ENCODE measurements around the gene IL15RA. TPM values are rescaled to one million over a fixed set of nuclear protein-coding genes. Genes with fewer than 3 reads are reported as not detected.

Gene IL15RA
- total and polyA plus RNA-seq, 4 donors, result 13.2 to 67.7 (median 32.7) TPM

GRCh38 chr10:5927306-5927705 is 50.0 kb downstream of the IL15RA start:
- Histone ChIP-seq H3K27ac (ENCODE audit: low read depth in 1 of 2, low read length in 1 of 2) (no peak overlapping the region), H3K4me3 (no peak overlapping the region), H3K9me3 (ENCODE audit: control insufficient read depth in 4 of 4, insufficient read depth in 3 of 4, low read length in 3 of 4) (peaks cover 0 to 2% (median 0%) of the 10 kb centered on the region in 4 donors), H3K27me3 (ENCODE audit: control insufficient read depth in 3 of 3, insufficient read depth in 3 of 3, low read length in 2 of 3) (no peaks in the 10 kb centered on the region), H3K9ac (ENCODE audit: insufficient read depth in 1 of 2, low read length in 2 of 2) (no peak overlapping the region), H3K36me3 (ENCODE audit: control insufficient read depth in 4 of 4, insufficient read depth in 4 of 4, low read length in 4 of 4) (peaks cover 35 to 54% (median 46%) of the 10 kb centered on the region in 4 donors), H3K4me1 (ENCODE audit: control insufficient read depth in 5 of 5, insufficient read depth in 5 of 5, low read length in 5 of 5) (no peaks in the 10 kb centered on the region)
- ATAC-seq (ENCODE audit: insufficient read depth, low FRiP score) (no peak), DNase-seq (peak in 2 of 3 donors; percentile 62 to 73)
- 89 to 90% methylated on average over 8 of the region's 8 CpGs for WGBS, 2 donors
- no peak for TF ChIP-seq CTCF (IDR thresholded peaks at IDR 0.05; ENCODE audit: control extremely low read depth, extremely low read depth)

- H3K4me1 ChIP-seq (ENCODE audit: control insufficient read depth in 5 of 5, insufficient read depth in 5 of 5, low read length in 5 of 5), result no peaks in the 10 kb centered on the region
- no peak for TF ChIP-seq CTCF (IDR thresholded peaks at IDR 0.05; ENCODE audit: control extremely low read depth, extremely low read depth)
- no peak for DNase-seq
- no peak for ATAC-seq (ENCODE audit: insufficient read depth, low FRiP score)
- 89 to 95% methylated on average over 10 of the region's 10 CpGs for WGBS, 2 donors
- peaks cover 40 to 61% (median 53%) of the 10 kb centered on the region in 4 donors for H3K36me3 ChIP-seq (ENCODE audit: control insufficient read depth in 4 of 4, insufficient read depth in 4 of 4, low read length in 4 of 4)
- H3K27me3 ChIP-seq (ENCODE audit: control insufficient read depth in 3 of 3, insufficient read depth in 3 of 3, low read length in 2 of 3), result no peaks in the 10 kb centered on the region
- peaks cover 0 to 2% (median 0%) of the 10 kb centered on the region in 4 donors for H3K9me3 ChIP-seq (ENCODE audit: control insufficient read depth in 4 of 4, insufficient read depth in 3 of 4, low read length in 3 of 4)
- H3K4me3 ChIP-seq, result no peak overlapping the region
- H3K27ac ChIP-seq (ENCODE audit: low read depth in 1 of 2, low read length in 1 of 2), result no peak overlapping the region
- no peak overlapping the region for H3K9ac ChIP-seq (ENCODE audit: insufficient read depth in 1 of 2, low read length in 2 of 2)
These were observed 52.5 kb downstream of the IL15RA start for GRCh38 chr10:5924889-5925288.

- Histone ChIP-seq H3K9ac (ENCODE audit: insufficient read depth in 1 of 2, low read length in 2 of 2) (no peak overlapping the region), H3K27me3 (ENCODE audit: control insufficient read depth in 3 of 3, insufficient read depth in 3 of 3, low read length in 2 of 3) (no peaks in the 10 kb centered on the region), H3K4me3 (no peak overlapping the region), H3K27ac (ENCODE audit: low read depth in 1 of 2, low read length in 1 of 2) (no peak overlapping the region), H3K9me3 (ENCODE audit: control insufficient read depth in 4 of 4, insufficient read depth in 3 of 4, low read length in 3 of 4) (peaks cover 0 to 1% (median 0%) of the 10 kb centered on the region in 4 donors), H3K4me1 (ENCODE audit: control insufficient read depth in 5 of 5, insufficient read depth in 5 of 5, low read length in 5 of 5) (no peaks in the 10 kb centered on the region), H3K36me3 (ENCODE audit: control insufficient read depth in 4 of 4, insufficient read depth in 4 of 4, low read length in 4 of 4) (peaks cover 48 to 61% (median 54%) of the 10 kb centered on the region in 4 donors)
- no peak for TF ChIP-seq CTCF (IDR thresholded peaks at IDR 0.05; ENCODE audit: control extremely low read depth, extremely low read depth)
- ATAC-seq (ENCODE audit: insufficient read depth, low FRiP score) (no peak), DNase-seq (no peak)
- WGBS, 2 donors, result 92 to 98% methylated on average over 5 of the region's 5 CpGs
These were observed 55.6 kb downstream of the IL15RA start for GRCh38 chr10:5921746-5922145.

- Histone ChIP-seq H3K27ac (ENCODE audit: low read depth in 1 of 2, low read length in 1 of 2) (no peak overlapping the region), H3K4me3 (no peak overlapping the region), H3K4me1 (ENCODE audit: control insufficient read depth in 5 of 5, insufficient read depth in 5 of 5, low read length in 5 of 5) (no peaks in the 10 kb centered on the region), H3K36me3 (ENCODE audit: control insufficient read depth in 4 of 4, insufficient read depth in 4 of 4, low read length in 4 of 4) (peaks cover 57 to 76% (median 65%) of the 10 kb centered on the region in 4 donors), H3K9me3 (ENCODE audit: control insufficient read depth in 4 of 4, insufficient read depth in 3 of 4, low read length in 3 of 4) (no peaks in the 10 kb centered on the region), H3K27me3 (ENCODE audit: control insufficient read depth in 3 of 3, insufficient read depth in 3 of 3, low read length in 2 of 3) (no peaks in the 10 kb centered on the region), H3K9ac (ENCODE audit: insufficient read depth in 1 of 2, low read length in 2 of 2) (no peak overlapping the region)
- DNase-seq, result no peak
- no peak for TF ChIP-seq CTCF (IDR thresholded peaks at IDR 0.05; ENCODE audit: control extremely low read depth, extremely low read depth)
- 97% methylated on average over 7 of the region's 7 CpGs for WGBS, 2 donors
- no peak for ATAC-seq (ENCODE audit: insufficient read depth, low FRiP score)
These were observed 57.8 kb downstream of the IL15RA start for GRCh38 chr10:5919568-5919967.

All from lung (tissue), 12 donors.